ENCODE data around the gene RFLNA. TPM values are rescaled to one million over a fixed set of nuclear protein-coding genes. Genes with fewer than 3 reads are reported as not detected.

RFLNA gene
- polyA plus RNA-seq, 1 donor from 2014 or later: 9.6 TPM

GRCh38 chr12:124312601-124313000 lies 17.7 kb downstream of the RFLNA start:
- H3K4me3 ChIP-seq (ENCODE audit: low read length): no peak overlapping the region
- no peaks in the 10 kb centered on the region for H3K9me2 ChIP-seq (ENCODE audit: insufficient read depth, low read length)
- H3K27ac ChIP-seq (ENCODE audit: low read length): no peak overlapping the region
- no peak overlapping the region for H3K9ac ChIP-seq (ENCODE audit: low read length)
- H3K4me2 ChIP-seq (ENCODE audit: low read length): no peak overlapping the region
- no peaks in the 10 kb centered on the region for H3K79me2 ChIP-seq (replicated peaks; ENCODE audit: insufficient read depth, low read length)
- no peak overlapping the region for H2AFZ ChIP-seq (ENCODE audit: low read depth, low read length)
- TF ChIP-seq MXI1 (conservative IDR thresholded peaks at IDR 0.05; ENCODE audit: poor library complexity, severe bottlenecking): no peak
- no peak for TF ChIP-seq CTCF (IDR thresholded peaks at IDR 0.05; ENCODE audit: poor library complexity, severe bottlenecking)
- TF ChIP-seq POLR2AphosphoS5 (IDR thresholded peaks at IDR 0.05): no peak
- TF ChIP-seq EZH2 (IDR thresholded peaks at IDR 0.05; ENCODE audit: borderline replicate concordance, insufficient read depth, low read length, poor library complexity, severe bottlenecking): no peak
- H3K36me3 ChIP-seq (ENCODE audit: insufficient read depth, low read length): no peaks in the 10 kb centered on the region
- no peaks in the 10 kb centered on the region for H4K20me1 ChIP-seq (ENCODE audit: insufficient read depth)
- no peaks in the 10 kb centered on the region for H3K27me3 ChIP-seq (ENCODE audit: insufficient read depth, low read depth, low read length)
- H3K9me3 ChIP-seq (ENCODE audit: low read length): no peaks in the 10 kb centered on the region
- no peaks in the 10 kb centered on the region for H3F3A ChIP-seq (ENCODE audit: insufficient read depth, low read length, poor library complexity, severe bottlenecking)

- TF ChIP-seq TAF1 (IDR thresholded peaks at IDR 0.05; ENCODE audit: low read depth): no peak
- no peak for TF ChIP-seq EZH2 (IDR thresholded peaks at IDR 0.05; ENCODE audit: borderline replicate concordance, insufficient read depth, low read length, poor library complexity, severe bottlenecking)
- no peak for TF ChIP-seq SMC3 (conservative IDR thresholded peaks at IDR 0.05; ENCODE audit: poor library complexity)
- TF ChIP-seq EP300 (conservative IDR thresholded peaks at IDR 0.05; ENCODE audit: poor library complexity, severe bottlenecking): no peak
- TF ChIP-seq MXI1 (conservative IDR thresholded peaks at IDR 0.05; ENCODE audit: poor library complexity, severe bottlenecking): no peak
- TF ChIP-seq RAD21 (conservative IDR thresholded peaks at IDR 0.05): no peak
- no peak for TF ChIP-seq POLR2AphosphoS5 (IDR thresholded peaks at IDR 0.05)
- no peak for TF ChIP-seq REST (IDR thresholded peaks at IDR 0.05; ENCODE audit: borderline replicate concordance)
- TF ChIP-seq CTCF (IDR thresholded peaks at IDR 0.05; ENCODE audit: poor library complexity, severe bottlenecking): no peak
- Histone ChIP-seq H3F3A (ENCODE audit: insufficient read depth, low read length, poor library complexity, severe bottlenecking) (no peaks in the 10 kb centered on the region), H3K27me3 (ENCODE audit: insufficient read depth, low read depth, low read length) (no peaks in the 10 kb centered on the region), H3K9ac (ENCODE audit: low read length) (no peak overlapping the region), H3K9me2 (ENCODE audit: insufficient read depth, low read length) (no peaks in the 10 kb centered on the region), H3K4me3 (ENCODE audit: low read length) (no peak overlapping the region), H3K4me2 (ENCODE audit: low read length) (no peak overlapping the region), H2AFZ (ENCODE audit: low read depth, low read length) (no peak overlapping the region), H3K27ac (ENCODE audit: low read length) (no peak overlapping the region), H3K9me3 (ENCODE audit: low read length) (no peaks in the 10 kb centered on the region), H4K20me1 (ENCODE audit: insufficient read depth) (no peaks in the 10 kb centered on the region), H3K79me2 (replicated peaks; ENCODE audit: insufficient read depth, low read length) (no peaks in the 10 kb centered on the region), H3K36me3 (ENCODE audit: insufficient read depth, low read length) (no peaks in the 10 kb centered on the region)
Observed at GRCh38 chr12:124314207-124314606, 19.3 kb downstream of the RFLNA start.
